Liver (tissue), 9 donors: Measurements from ENCODE around the gene OR1J2. TPM values are rescaled to one million over a fixed set of nuclear protein-coding genes. Genes with fewer than 3 reads are reported as not detected.

ENCODE experiments used
- DNase-seq: peaks from one replicate; pipeline ENCODE4 v3.0.0-alpha.2; 2017; ENCODE audit warnings: low spot score
- H3K27ac ChIP-seq, 2 donors: one replicate each; pipeline ENCODE4 v1.7.0; 2013; ENCODE audit warnings: inconsistent platforms in 2 of 2, low read length in 2 of 2, control low read depth in 1 of 2, low read depth in 1 of 2, mild to moderate bottlenecking in 1 of 2
- H3K27me3 ChIP-seq, 4 donors: one replicate each; pipeline versions ENCODE4 v1.6.1 to v1.7.0; 2013; ENCODE audit warnings: low read length in 3 of 4, inconsistent platforms in 1 of 4, mild to moderate bottlenecking in 1 of 4, moderate library complexity in 1 of 4; ENCODE audit not compliant: control insufficient read depth in 4 of 4, insufficient read depth in 4 of 4
- H3K36me3 ChIP-seq, 4 donors: one replicate each; pipeline versions ENCODE4 v1.6.1 to v1.7.0; 2013; ENCODE audit warnings: low read length in 3 of 4, mild to moderate bottlenecking in 3 of 4, low read depth in 1 of 4, moderate library complexity in 1 of 4; ENCODE audit not compliant: control insufficient read depth in 4 of 4, insufficient read depth in 3 of 4
- H3K4me1 ChIP-seq, 4 donors: one replicate each; pipeline versions ENCODE4 v1.6.1 to v1.7.0; 2013; ENCODE audit warnings: low read length in 3 of 4, mild to moderate bottlenecking in 3 of 4, moderate library complexity in 1 of 4; ENCODE audit not compliant: control insufficient read depth in 4 of 4, insufficient read depth in 4 of 4
- H3K4me3 ChIP-seq, 3 donors: one replicate each; pipeline versions ENCODE4 v1.6.1 to v1.7.0; 2013; ENCODE audit warnings: low read length in 3 of 3, control low read depth in 1 of 3, low read depth in 1 of 3, mild to moderate bottlenecking in 1 of 3
- H3K9ac ChIP-seq, 2 donors: one replicate each; pipeline ENCODE4 v1.7.0; 2013; ENCODE audit warnings: low read length in 2 of 2, mild to moderate bottlenecking in 2 of 2, moderate library complexity in 2 of 2, control low read depth in 1 of 2, low read depth in 1 of 2
- H3K9me3 ChIP-seq, 4 donors: one replicate each; pipeline versions ENCODE4 v1.6.1 to v1.7.0; 2013; ENCODE audit warnings: low read length in 3 of 4; ENCODE audit not compliant: control insufficient read depth in 4 of 4
- EGR1 ChIP-seq, 2 donors: IDR thresholded peaks; 2 replicates each; pipeline ENCODE4 v1.6.1; 2016 to 2018; ENCODE audit warnings: antibody characterized with exemption in 2 of 2, low read depth in 2 of 2
- FOXA1 ChIP-seq: IDR thresholded peaks from 2 replicates; pipeline ENCODE4 v1.6.1; 2016; ENCODE audit warnings: antibody characterized with exemption
- FOXA2 ChIP-seq: IDR thresholded peaks from 2 replicates; pipeline ENCODE4 v1.6.1; 2016; ENCODE audit warnings: antibody characterized with exemption
- GABPA ChIP-seq, 2 donors: IDR thresholded peaks in 1 of 2; conservative IDR thresholded peaks in 1 of 2; 2 replicates each; pipeline ENCODE4 v1.6.1; 2016; ENCODE audit warnings: antibody characterized with exemption in 2 of 2, mild to moderate bottlenecking in 1 of 2, moderate library complexity in 1 of 2
- HNF4A ChIP-seq, 2 donors: conservative IDR thresholded peaks; 2 replicates each; pipeline ENCODE4 v1.6.1; 2016; ENCODE audit warnings: antibody characterized with exemption in 2 of 2, mild to moderate bottlenecking in 2 of 2
- HNF4G ChIP-seq: IDR thresholded peaks from 2 replicates; pipeline ENCODE4 v1.6.1; 2016; ENCODE audit warnings: antibody characterized with exemption
- JUND ChIP-seq, 2 donors: IDR thresholded peaks; 2 replicates each; pipeline ENCODE4 v1.6.1; 2016; ENCODE audit warnings: antibody characterized with exemption in 2 of 2
- NR2F2 ChIP-seq: IDR thresholded peaks from 2 replicates; pipeline ENCODE4 v1.6.1; 2016; ENCODE audit warnings: antibody characterized with exemption
- RAD21 ChIP-seq, 2 donors: IDR thresholded peaks; 2 replicates each; pipeline ENCODE4 v1.6.1; 2016; ENCODE audit warnings: antibody characterized with exemption in 2 of 2, mild to moderate bottlenecking in 2 of 2
- REST ChIP-seq: IDR thresholded peaks from 2 replicates; pipeline ENCODE4 v1.6.1; 2016; ENCODE audit warnings: antibody characterized with exemption, mild to moderate bottlenecking
- RXRA ChIP-seq, 2 donors: IDR thresholded peaks; 2 replicates each; pipeline ENCODE4 v1.6.1; 2017 to 2018; ENCODE audit warnings: antibody characterized with exemption in 2 of 2, mild to moderate bottlenecking in 1 of 2
- SP1 ChIP-seq: IDR thresholded peaks from 2 replicates; pipeline ENCODE4 v1.6.1; 2018; ENCODE audit warnings: antibody characterized with exemption, mild to moderate bottlenecking
- TAF1 ChIP-seq: conservative IDR thresholded peaks from 2 replicates; pipeline ENCODE4 v1.6.1; 2016; ENCODE audit warnings: antibody characterized with exemption, mild to moderate bottlenecking
- YY1 ChIP-seq: IDR thresholded peaks from 2 replicates; pipeline ENCODE4 v1.6.1; 2016; ENCODE audit warnings: antibody characterized with exemption, mild to moderate bottlenecking
- WGBS: extraction: QIAGEN DNeasy Blood & Tissue Kit; methylation state at CpG from one replicate; pipeline ENCODE4 v1.1.7; 2013; 5-methylcytosine and 5-hydroxymethylcytosine counted together
- polyA plus RNA-seq, 2 donors: library from polyadenylated mRNA; stranded (reverse) in 1 of 2; unstranded in 1 of 2; fragments of 200-250 nt in 1 of 2; fragments of >200 nt in 1 of 2; fragmentation: Nextera tagmentation in 1 of 2; extraction: Ambion mirVana in 1 of 2; gene quantifications; one replicate each; pipeline versions ENCODE4 v1.2.1 to v1.2.3, GENCODE V29; 2013 to 2015
- total RNA-seq, 2 donors: library from RNA; depleted of rRNA; stranded (reverse); fragments of >200 nt; gene quantifications; one replicate each; pipeline ENCODE4 v1.2.3, GENCODE V29; 2014
- TF ChIP-seq, protein P1 (sequence below): fragments of 150-350 bp; IDR thresholded peaks from 2 replicates; pipeline ENCODE4 v1.5.1; 2017; ENCODE audit warnings: improper control_type of control experiment, low read depth, low read length; ENCODE audit not compliant: missing input control
- TF ChIP-seq, protein P2 (sequence below): IDR thresholded peaks from 2 replicates; pipeline ENCODE4 v1.6.1; 2016; ENCODE audit warnings: antibody characterized with exemption
- TF ChIP-seq, protein P3 (sequence below): IDR thresholded peaks from 2 replicates; pipeline ENCODE4 v1.6.1; 2016; ENCODE audit warnings: antibody characterized with exemption
- TF ChIP-seq, protein P4 (sequence below): IDR thresholded peaks from 2 replicates; pipeline ENCODE4 v1.6.1; 2016; ENCODE audit warnings: antibody characterized with exemption
- donor health status: healthy.
- donor health status: healthy.
- donor health status: healthy.
- donor health status: healthy.
- donor health status: healthy.

The OR1J2 gene
- total and polyA plus RNA-seq, 4 donors = not detected

- no peak overlapping the region for H3K9ac ChIP-seq
- no peaks in the 10 kb centered on the region for H3K36me3 ChIP-seq
- no peaks in the 10 kb centered on the region for H3K9me3 ChIP-seq
- 78% methylated on average over 3 of the region's 3 CpGs for WGBS
- no peak for DNase-seq
- no peak overlapping the region for H3K27ac ChIP-seq
- TF ChIP-seq GABPA (IDR thresholded peaks at IDR 0.05 in 1 of 2, conservative IDR thresholded peaks at IDR 0.05 in 1 of 2) (no peak), JUND (IDR thresholded peaks at IDR 0.05) (no peak), FOXA1 (no peak), RAD21 (IDR thresholded peaks at IDR 0.05) (no peak), TAF1 (no peak), HNF4A (conservative IDR thresholded peaks at IDR 0.05) (no peak), HNF4G (no peak), EGR1 (IDR thresholded peaks at IDR 0.05; ENCODE audit: low read depth in 2 of 2) (no peak), REST (no peak), NR2F2 (no peak), YY1 (no peak), FOXA2 (no peak), SP1 (no peak), RXRA (IDR thresholded peaks at IDR 0.05) (no peak)
- TF ChIP-seq, protein P1, sequence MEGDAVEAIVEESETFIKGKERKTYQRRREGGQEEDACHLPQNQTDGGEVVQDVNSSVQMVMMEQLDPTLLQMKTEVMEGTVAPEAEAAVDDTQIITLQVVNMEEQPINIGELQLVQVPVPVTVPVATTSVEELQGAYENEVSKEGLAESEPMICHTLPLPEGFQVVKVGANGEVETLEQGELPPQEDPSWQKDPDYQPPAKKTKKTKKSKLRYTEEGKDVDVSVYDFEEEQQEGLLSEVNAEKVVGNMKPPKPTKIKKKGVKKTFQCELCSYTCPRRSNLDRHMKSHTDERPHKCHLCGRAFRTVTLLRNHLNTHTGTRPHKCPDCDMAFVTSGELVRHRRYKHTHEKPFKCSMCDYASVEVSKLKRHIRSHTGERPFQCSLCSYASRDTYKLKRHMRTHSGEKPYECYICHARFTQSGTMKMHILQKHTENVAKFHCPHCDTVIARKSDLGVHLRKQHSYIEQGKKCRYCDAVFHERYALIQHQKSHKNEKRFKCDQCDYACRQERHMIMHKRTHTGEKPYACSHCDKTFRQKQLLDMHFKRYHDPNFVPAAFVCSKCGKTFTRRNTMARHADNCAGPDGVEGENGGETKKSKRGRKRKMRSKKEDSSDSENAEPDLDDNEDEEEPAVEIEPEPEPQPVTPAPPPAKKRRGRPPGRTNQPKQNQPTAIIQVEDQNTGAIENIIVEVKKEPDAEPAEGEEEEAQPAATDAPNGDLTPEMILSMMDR = no peak
- TF ChIP-seq, protein P2, sequence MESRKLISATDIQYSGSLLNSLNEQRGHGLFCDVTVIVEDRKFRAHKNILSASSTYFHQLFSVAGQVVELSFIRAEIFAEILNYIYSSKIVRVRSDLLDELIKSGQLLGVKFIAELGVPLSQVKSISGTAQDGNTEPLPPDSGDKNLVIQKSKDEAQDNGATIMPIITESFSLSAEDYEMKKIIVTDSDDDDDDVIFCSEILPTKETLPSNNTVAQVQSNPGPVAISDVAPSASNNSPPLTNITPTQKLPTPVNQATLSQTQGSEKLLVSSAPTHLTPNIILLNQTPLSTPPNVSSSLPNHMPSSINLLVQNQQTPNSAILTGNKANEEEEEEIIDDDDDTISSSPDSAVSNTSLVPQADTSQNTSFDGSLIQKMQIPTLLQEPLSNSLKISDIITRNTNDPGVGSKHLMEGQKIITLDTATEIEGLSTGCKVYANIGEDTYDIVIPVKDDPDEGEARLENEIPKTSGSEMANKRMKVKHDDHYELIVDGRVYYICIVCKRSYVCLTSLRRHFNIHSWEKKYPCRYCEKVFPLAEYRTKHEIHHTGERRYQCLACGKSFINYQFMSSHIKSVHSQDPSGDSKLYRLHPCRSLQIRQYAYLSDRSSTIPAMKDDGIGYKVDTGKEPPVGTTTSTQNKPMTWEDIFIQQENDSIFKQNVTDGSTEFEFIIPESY = no peak
- TF ChIP-seq, protein P3, sequence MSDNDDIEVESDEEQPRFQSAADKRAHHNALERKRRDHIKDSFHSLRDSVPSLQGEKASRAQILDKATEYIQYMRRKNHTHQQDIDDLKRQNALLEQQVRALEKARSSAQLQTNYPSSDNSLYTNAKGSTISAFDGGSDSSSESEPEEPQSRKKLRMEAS = no peak
- TF ChIP-seq, protein P4, sequence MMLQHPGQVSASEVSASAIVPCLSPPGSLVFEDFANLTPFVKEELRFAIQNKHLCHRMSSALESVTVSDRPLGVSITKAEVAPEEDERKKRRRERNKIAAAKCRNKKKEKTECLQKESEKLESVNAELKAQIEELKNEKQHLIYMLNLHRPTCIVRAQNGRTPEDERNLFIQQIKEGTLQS = no peak
- H3K4me1 ChIP-seq = peaks cover 0 to 12% (median 8%) of the 10 kb centered on the region in 4 donors
- peaks cover 0 to 2% (median 0%) of the 10 kb centered on the region in 4 donors for H3K27me3 ChIP-seq
- no peak overlapping the region for H3K4me3 ChIP-seq
These were observed 44.1 kb upstream of the OR1J2 start for GRCh38 chr9:122466456-122466855.
